Measurements from ENCODE around the gene RBM8A.

The RBM8A gene

DNA sequence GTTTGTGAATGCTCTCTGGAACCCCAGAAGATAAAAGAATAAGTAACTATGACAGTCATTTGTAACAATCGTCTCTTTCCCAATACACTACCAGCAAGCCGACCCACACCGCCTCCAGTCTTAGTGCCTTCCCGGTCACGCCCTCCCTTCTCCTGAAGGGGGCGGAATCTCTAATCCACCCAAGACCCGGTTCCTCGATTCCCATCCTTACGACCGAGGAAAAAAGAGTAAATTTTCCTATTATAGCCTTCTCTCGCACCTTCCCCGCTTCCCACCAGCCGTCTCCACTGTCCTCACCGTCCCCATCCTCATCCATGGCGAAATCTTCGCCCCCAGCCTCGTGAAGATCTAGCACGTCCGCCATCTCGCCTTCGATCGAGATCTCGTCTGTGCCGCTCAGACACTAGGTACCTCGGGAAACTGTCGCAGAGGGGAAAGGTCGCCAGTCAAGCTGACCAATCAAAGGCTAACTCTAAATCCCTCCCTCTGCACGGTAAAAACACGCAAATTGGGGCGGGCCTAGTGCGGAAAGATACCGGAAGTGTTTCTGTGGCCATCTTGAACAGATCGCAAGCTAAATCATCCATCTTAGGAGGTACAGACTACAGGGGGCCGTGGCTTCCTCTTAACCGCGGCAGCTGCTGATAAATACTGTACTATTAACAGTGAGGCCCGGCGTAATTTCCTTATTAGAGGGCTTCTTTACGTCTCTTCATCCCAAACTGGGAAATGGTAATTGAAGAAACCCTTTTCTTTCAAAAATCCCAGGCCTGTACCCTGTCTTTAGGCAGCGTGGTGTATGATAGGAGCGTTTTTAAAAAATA is at the start of gene RBM8A:
RBM8A (minus strand) TSS at position 422 of the 824 bp plus-strand sequence; CDS start at position 364, 58 bp downstream.
- peak; percentile 95 for DNase-seq (ENCODE audit: low read depth)

- no peak for DNase-seq (ENCODE audit: low read depth)
Measured at GRCh38 chr1:145977016-145977415, 49.7 kb upstream of the RBM8A start.

DNA sequence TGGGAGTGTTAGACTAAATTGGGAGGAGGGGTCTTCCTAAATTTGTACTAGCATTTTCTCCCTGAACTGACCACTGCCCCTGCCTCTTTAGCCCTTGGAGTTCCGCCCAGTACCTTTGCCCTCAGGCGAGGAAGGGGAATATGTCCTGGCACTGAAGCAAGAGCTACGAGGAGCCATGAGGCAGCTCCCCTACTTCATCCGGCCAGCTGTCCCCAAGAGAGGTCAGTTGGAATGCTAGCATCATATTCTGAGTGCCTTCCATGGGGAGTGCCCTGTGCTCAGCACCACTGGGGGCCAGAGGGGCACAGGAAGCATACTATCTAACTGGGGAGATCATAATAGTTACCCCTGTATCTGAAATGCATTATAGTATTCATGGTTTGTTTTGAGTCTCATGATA is 47.9 kb upstream of the RBM8A start:
- no peak for DNase-seq (ENCODE audit: low read depth)

DNA sequence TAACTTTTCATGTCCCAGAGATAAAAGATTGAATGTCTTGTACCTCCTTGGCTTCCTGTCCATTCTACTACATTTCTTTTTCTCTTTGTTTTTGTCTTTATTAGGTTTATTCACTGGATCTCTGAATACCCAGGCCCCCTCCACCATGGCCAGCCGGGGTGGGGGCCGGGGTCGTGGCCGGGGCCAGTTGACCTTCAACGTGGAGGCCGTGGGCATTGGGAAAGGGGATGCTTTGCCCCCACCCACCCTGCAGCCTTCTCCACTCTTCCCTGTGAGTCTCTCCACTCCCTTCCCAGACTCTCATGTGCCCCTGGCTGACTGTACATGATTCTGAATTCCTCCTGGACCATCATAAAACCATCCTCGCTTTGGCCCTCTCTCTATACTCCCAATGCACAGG is 47.4 kb upstream of the RBM8A start:
- no peak for DNase-seq (ENCODE audit: low read depth)

GRCh38 chr1:145972580-145972979 is 45.3 kb upstream of the RBM8A start:
- no peak for DNase-seq (ENCODE audit: low read depth)

DNA sequence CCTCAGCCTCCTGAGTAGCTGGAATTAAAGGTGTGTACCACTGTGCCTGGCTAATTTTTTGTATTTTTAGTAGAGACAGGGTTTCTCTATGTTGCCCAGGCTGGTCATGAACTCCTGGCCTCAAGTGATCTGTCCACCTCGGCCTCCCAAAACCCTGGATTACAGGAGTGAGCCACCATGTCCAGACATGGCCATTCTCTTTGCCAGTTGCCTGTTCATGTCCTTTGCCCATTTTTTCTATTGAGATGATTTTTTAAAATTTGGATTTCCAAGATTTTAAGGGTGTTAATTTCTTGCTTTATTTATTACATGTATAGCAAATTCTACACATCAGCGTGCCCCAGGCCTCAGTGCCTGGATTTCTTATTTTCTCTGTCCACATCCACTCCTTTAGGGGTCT is 40.0 kb upstream of the RBM8A start:
- DNase-seq (ENCODE audit: low read depth) = no peak

DNA sequence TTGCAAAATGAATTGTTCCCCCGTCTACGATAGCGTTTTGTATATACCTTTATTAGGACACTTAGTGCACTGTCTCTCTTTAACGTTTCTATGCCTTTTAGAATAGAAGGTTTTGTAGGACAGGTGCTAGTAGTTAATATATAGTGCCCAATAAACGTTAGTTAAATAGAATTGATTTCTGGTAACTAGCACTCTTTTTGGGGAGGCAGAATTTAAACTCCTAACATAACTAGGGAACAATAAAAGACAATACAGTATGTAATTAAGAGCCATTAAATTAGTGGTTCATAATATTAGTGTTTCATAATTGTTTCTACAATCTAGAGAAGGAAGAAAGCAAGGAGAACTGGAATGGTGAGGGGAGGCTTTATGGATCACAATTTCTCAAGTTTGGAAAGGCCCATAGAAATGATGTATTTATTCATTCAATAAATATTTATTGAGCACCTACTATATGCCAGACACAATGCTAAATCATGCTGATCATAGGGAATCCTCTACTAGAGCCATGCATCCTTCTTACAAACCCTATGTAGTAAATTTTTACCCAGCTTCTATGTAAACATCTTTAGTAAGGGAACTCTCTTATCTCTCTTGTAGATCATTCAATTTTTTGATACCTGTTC is 37.9 kb upstream of the RBM8A start:
- DNase-seq (ENCODE audit: low read depth) = no peak

DNA sequence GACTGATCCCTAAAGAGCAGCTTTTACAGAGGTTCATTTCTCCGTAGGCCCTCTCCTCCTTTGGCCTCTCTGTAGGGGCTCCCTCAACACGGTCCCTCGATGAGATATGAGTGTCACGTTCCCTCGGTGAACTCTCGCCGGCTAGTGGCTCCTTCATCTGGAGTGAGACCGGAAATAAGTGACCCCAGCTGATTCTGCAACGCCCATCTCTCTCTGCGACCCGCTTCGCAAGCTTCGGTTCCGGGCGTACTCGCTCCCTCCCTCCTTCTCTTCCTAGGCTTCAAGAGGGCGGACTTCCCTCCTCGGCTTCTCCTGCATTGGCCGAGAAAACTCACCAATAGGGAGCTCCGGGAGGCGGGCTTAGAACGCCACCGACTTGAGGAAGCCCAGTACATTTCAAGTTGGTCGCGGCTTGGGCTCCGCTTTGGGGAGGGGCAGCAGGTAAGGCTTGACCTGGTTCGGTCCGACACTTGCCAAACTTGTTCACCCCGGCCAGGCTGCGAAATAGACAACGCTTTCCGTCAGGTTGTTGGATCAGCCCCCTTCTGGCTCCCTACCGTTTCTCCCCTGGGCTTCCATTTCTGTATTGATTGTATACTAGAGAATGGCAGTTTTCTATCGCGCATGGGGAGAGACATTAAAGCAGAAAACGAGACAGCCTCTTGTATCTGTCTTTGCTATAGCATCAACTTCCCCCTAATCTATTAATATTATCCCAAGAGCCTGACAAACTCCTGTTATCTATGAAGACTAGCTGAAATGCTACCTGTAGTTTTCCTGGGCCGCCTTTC is 37.2 kb upstream of the RBM8A start, which contains the start of the genes ANKRD34A and POLR3GL:
ANKRD34A (minus strand) TSS at position 248 of the 791 bp plus-strand sequence. CDS start 2,816 bp downstream, outside the sequence.
POLR3GL (plus strand) TSS at position 363 of the 791 bp plus-strand sequence. CDS start 10,176 bp downstream, outside the sequence.
- DNase-seq (ENCODE audit: low read depth) = peak; percentile 65

DNA sequence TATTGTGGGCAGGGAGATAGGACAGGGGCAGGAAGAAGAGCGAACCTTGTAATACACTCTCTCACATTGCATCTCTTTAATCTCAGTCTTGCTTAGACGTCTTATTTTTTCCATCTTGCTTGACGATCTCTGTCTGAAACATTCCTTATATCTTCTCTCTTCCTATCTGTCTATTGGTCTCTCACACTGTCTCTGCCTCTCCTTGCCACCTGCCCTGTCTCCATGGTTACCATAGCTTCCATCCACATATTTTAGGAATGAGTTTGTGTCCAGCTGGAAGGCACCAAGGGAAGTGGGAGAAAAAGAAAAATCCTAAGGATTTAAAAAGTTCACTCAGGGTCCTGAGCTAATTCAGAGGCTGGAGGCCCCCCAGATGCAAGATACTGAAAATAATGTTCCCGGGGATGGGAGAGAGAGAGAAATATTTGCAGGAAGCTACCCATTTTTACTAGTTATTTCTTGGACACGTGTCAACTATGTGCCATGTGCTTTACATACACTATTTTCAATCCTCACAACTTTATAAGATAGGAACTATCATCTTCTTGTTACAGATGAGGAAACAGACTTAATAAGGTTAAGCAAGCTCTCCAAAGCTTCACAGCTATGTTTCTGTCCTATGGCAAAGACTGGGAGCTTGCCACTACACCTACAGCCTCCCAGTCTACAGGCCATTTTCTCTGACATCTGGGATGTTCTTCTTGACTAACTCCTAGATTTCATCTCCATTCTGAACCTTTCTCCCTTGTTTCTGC is 36.2 kb upstream of the RBM8A start:
- DNase-seq (ENCODE audit: low read depth) = no peak

DNA sequence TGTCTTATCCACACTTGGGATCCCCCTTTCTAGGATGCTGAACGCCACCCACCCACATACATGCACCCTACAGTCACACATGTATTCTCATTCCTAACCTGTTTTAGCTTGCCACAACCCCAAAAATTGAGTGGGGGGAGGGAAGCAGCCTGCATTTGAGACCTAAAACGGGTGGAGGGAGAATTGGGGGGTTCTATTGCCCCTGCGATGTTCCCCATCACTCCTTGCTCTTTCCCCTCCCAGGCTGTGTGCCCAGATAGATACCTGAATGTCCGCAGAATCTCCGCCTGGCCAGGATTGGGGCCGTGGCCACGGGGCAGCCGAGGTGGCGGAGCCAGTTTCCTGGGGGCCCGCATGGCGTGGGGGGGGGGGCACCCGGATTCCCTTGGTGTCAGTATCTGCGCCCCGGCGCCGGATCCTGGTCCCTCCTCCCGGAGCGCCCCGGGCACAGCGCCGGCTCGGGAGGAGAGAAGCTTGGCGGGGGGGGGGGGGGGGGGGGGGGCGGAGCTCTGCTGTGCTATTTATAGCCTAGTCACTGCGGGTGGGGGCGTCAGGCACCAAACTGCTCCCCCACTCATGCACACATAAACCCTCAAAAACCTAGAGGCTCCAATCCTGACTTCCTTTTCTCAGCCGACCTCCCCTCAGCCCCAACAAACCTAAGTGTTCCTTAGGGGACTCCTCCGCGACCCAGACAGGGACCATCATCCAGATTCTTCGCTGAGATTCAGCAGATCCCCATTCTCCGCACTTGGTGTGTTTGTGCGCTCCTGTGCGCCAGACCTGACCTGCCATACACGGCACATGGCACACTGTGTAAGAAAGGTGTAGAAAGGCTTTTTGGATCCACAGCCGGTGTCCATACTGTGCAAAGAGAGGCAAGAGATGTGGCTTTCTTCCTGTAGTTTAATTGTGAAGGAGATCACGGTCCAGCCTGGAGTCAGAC is 35.1 kb upstream of the RBM8A start:
- DNase-seq (ENCODE audit: low read depth) = no peak

- DNase-seq (ENCODE audit: low read depth) = no peak
Measured at GRCh38 chr1:145961425-145962156, 34.3 kb upstream of the RBM8A start.

DNA sequence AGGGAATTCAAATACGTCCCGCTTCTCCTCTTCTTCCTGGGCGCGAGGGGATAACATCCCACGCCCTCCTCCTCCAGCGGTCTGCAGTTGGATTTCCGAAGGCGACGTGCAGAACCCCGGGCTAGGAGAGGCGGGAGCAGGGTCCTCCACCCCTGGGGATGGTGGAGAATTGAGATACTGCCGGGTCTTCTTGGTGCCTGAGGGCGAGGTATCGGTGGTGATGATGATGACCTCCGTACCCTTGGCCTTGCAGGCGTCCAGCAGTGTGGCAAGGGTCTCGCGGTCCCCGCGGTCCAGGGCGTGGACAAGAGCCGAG is 33.8 kb upstream of the RBM8A start:
- no peak for DNase-seq (ENCODE audit: low read depth)

GRCh38 chr1:145960468-145961108 is 33.3 kb upstream of the RBM8A start:
- no peak for DNase-seq (ENCODE audit: low read depth)

DNA sequence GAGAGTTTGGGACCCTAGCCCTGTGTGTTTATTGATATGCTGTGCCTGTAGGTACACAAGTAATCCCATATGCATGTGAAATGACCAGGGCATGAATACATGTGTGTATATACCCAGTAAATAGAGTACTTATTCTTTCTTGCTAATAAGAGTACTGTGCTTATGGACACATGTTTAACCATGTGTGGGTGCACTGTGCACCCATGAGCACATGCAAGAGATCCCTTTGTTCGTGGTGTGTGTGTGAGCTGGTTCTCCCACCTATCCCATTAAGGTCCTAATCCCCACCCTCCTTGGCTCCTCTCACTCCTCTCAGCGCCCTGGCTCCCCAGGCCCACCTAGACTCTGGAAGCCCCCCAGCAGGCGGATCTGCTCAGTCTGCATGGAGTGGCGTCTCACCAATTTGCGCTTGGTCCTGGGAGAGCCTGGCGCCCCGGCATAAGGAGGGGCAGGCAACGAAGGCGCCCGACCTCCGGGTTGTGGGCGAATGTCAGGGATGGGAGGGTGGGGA is 32.7 kb upstream of the RBM8A start:
- no peak for DNase-seq (ENCODE audit: low read depth)

DNA sequence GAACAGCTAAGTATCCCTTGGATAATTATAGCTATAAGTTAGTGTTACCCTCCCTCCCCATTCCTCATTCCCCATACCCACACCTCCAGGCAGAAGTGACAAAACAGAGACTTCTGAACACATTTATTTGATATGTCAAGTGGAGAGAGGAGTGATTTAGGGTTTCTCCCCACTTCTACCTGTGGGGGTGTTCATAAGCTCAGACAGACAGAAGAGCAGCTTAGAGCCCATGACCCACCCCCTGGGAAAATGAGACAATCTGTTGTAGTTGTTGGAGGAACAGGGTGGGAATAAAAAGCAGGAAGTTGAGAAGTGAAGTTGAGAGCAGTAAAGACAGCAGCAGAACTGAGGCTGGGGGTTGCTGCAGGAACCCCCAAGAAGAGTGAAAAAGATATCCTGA is 32.0 kb upstream of the RBM8A start:
- no peak for DNase-seq (ENCODE audit: low read depth)

- no peak for DNase-seq (ENCODE audit: low read depth)
Measured at GRCh38 chr1:145958734-145959133, 31.4 kb upstream of the RBM8A start.

- DNase-seq (ENCODE audit: low read depth) = peak; percentile 87
Measured at GRCh38 chr1:145957443-145958319, 30.4 kb upstream of the RBM8A start, which contains the start of gene LIX1L. Gene LIX1L, minus strand, starts transcription at chr1:145958017. Its CDS starts 90 bp downstream, at chr1:145957927.

DNA sequence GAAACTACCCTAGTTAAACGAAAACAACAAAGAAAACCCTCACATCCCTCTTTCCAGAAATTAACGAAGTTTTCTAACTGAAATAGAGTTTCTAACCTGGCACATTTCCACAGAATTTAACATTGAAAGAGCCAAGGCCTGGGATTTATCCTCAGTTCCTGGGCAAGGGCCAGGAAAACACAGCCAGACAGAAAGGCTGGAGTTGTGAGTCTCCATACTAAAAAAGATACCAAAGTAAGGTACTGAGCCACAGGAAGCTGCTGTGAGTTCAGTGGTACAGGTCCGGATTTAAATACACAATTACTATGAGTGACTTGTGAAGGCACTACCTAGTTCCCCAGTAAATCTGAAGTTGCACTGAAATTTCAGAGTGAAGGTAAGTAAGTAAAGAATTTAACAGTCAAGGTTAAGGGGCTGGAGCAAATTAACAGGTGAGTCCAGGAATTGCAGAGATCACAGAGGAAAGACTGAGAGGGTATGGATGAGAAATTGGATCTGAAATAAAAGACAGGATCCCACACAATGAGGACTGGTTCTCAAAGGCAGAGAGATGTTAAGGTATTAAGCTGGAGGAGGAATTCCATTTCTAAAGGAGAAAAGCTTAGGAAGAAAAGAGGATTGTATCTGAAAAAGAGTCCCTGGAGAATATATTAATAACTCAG is 29.6 kb upstream of the RBM8A start:
- DNase-seq (ENCODE audit: low read depth) = no peak
